Fibroblast of lung (primary cell): ENCODE results near the gene SGPP2. TPM values are rescaled to one million over a fixed set of nuclear protein-coding genes. Genes with fewer than 3 reads are reported as not detected.

Experiments used
- DNase-seq, 2 donors: peaks; one replicate each; pipeline versions ENCODE4 v3.0.0 to v3.0.0-alpha.2; 2010; ENCODE audit warnings: low read depth in 2 of 2
- H2AFZ ChIP-seq: 2 replicates; pipeline ENCODE4 v1.5.1; 2012; ENCODE audit warnings: low read length, control low read depth, inconsistent platforms
- H3K27ac ChIP-seq: 2 replicates; pipeline ENCODE4 v1.5.1; 2011; ENCODE audit warnings: low read length, control low read depth; ENCODE audit not compliant: insufficient read depth
- H3K27me3 ChIP-seq: 2 replicates; pipeline ENCODE4 v1.5.1; 2011; ENCODE audit warnings: mild to moderate bottlenecking, low read length; ENCODE audit not compliant: control insufficient read depth, insufficient read depth
- H3K36me3 ChIP-seq: 2 replicates; pipeline ENCODE4 v1.5.1; 2011; ENCODE audit warnings: low read length; ENCODE audit not compliant: control insufficient read depth, insufficient read depth
- H3K4me1 ChIP-seq: 2 replicates; pipeline ENCODE4 v1.5.1; 2011; ENCODE audit warnings: low read length; ENCODE audit not compliant: control insufficient read depth, insufficient read depth; ENCODE audit errors: extremely low read depth
- H3K4me2 ChIP-seq: 2 replicates; pipeline ENCODE4 v1.5.1; 2011; ENCODE audit warnings: low read length, control low read depth; ENCODE audit not compliant: insufficient read depth; ENCODE audit errors: extremely low read depth
- H3K4me3 ChIP-seq, 4 experiments: fragments of 200-600 bp in 1 of 4; sonication (generic) in 1 of 4; replicated peaks in 1 of 4; 2 replicates each; pipeline ENCODE4 v1.5.1; 2011 to 2016; ENCODE audit warnings: low read length in 4 of 4, low read depth in 3 of 4, mild to moderate bottlenecking in 3 of 4, control low read depth in 2 of 4, inconsistent platforms in 1 of 4, mixed read lengths in 1 of 4; ENCODE audit not compliant: insufficient read depth in 1 of 4; ENCODE audit errors: control extremely low read depth in 1 of 4
- H3K79me2 ChIP-seq: 2 replicates; pipeline ENCODE4 v1.5.1; 2012; ENCODE audit warnings: mild to moderate bottlenecking, low read length, inconsistent platforms; ENCODE audit not compliant: control insufficient read depth, insufficient read depth
- H3K9ac ChIP-seq: 2 replicates; pipeline ENCODE4 v1.5.1; 2011; ENCODE audit warnings: mild to moderate bottlenecking, low read length, control low read depth; ENCODE audit not compliant: insufficient read depth
- H3K9me3 ChIP-seq: 2 replicates; pipeline ENCODE4 v1.5.1; 2012; ENCODE audit warnings: low read depth, low read length; ENCODE audit not compliant: control insufficient read depth, insufficient read depth
- H4K20me1 ChIP-seq: 2 replicates; pipeline ENCODE4 v1.5.1; 2011; ENCODE audit warnings: low read length; ENCODE audit not compliant: control insufficient read depth, insufficient read depth; ENCODE audit errors: extremely low read depth
- CTCF ChIP-seq, 2 donors: IDR thresholded peaks in 1 of 2; conservative IDR thresholded peaks in 1 of 2; 1 replicate in 1 of 2; 2 replicates in 1 of 2; pipeline ENCODE4 v1.5.1; 2011 to 2012; ENCODE audit warnings: low read length in 2 of 2, control low read depth in 1 of 2, inconsistent platforms in 1 of 2, low read depth in 1 of 2, mild to moderate bottlenecking in 1 of 2
- EZH2 ChIP-seq: IDR thresholded peaks from 2 replicates; pipeline ENCODE4 v1.5.1; 2012; ENCODE audit warnings: low read length, control low read depth, mild to moderate bottlenecking; ENCODE audit errors: missing control alignments
- polyA plus RNA-seq, 2 donors: library from polyadenylated mRNA; depleted of rRNA in 1 of 2; stranded (reverse) in 1 of 2; unstranded in 1 of 2; fragments of >200 nt; gene quantifications; 2 replicates each; pipeline ENCODE4 v1.2.1, GENCODE V29; 2011 to 2012; ENCODE audit warnings: missing spikeins in 1 of 2
- total RNA-seq: library from RNA; depleted of rRNA; stranded (reverse); fragments of >200 nt; gene quantifications from 2 replicates; pipeline ENCODE4 v1.2.1, GENCODE V29; 2014

SGPP2 gene
- total and polyA plus RNA-seq, 2 donors (not counting 1 experiment from before 2014, with no cell fraction given): not detected

GRCh38 chr2:222413295-222413911 is 10.9 kb upstream of the SGPP2 start:
- Histone ChIP-seq H4K20me1 (no peaks in the 10 kb centered on the region), H3K9me3 (no peaks in the 10 kb centered on the region), H3K4me3 (no peak overlapping the region), H3K79me2 (no peaks in the 10 kb centered on the region), H3K4me2 (no peak overlapping the region), H3K27me3 (no peaks in the 10 kb centered on the region), H3K27ac (no peak overlapping the region), H2AFZ (no peak overlapping the region), H3K36me3 (no peaks in the 10 kb centered on the region), H3K9ac (no peak overlapping the region), H3K4me1 (no peaks in the 10 kb centered on the region)
- no peak for DNase-seq
- TF ChIP-seq EZH2: no peak
- no peak for TF ChIP-seq CTCF (conservative IDR thresholded peaks at IDR 0.05 in 1 of 2, IDR thresholded peaks at IDR 0.05 in 1 of 2; ENCODE audit: low read depth in 1 of 2, low read length in 2 of 2)

GRCh38 chr2:222418739-222419138 is 5.6 kb upstream of the SGPP2 start:
- no peak overlapping the region for H3K27ac ChIP-seq
- H3K4me3 ChIP-seq: no peak overlapping the region
- no peaks in the 10 kb centered on the region for H3K4me1 ChIP-seq
- no peak overlapping the region for H3K4me2 ChIP-seq
- no peaks in the 10 kb centered on the region for H4K20me1 ChIP-seq
- peaks cover under 1% of the 10 kb centered on the region for H3K27me3 ChIP-seq
- no peaks in the 10 kb centered on the region for H3K36me3 ChIP-seq
- no peak overlapping the region for H2AFZ ChIP-seq
- TF ChIP-seq EZH2 (no peak), CTCF (conservative IDR thresholded peaks at IDR 0.05 in 1 of 2, IDR thresholded peaks at IDR 0.05 in 1 of 2; ENCODE audit: low read depth in 1 of 2, low read length in 2 of 2) (no peak)
- no peak overlapping the region for H3K9ac ChIP-seq
- DNase-seq: no peak
- H3K9me3 ChIP-seq: no peaks in the 10 kb centered on the region
- H3K79me2 ChIP-seq: no peaks in the 10 kb centered on the region

GRCh38 chr2:222420508-222420907 is 3.8 kb upstream of the SGPP2 start:
- Histone ChIP-seq H3K9ac (no peak overlapping the region), H3K4me1 (no peaks in the 10 kb centered on the region), H2AFZ (no peak overlapping the region), H4K20me1 (no peaks in the 10 kb centered on the region), H3K27ac (no peak overlapping the region), H3K79me2 (no peaks in the 10 kb centered on the region), H3K4me3 (no peak overlapping the region), H3K9me3 (no peaks in the 10 kb centered on the region), H3K36me3 (no peaks in the 10 kb centered on the region), H3K4me2 (no peak overlapping the region), H3K27me3 (peaks cover 12% of the 10 kb centered on the region)
- no peak for DNase-seq
- TF ChIP-seq EZH2: no peak
- no peak for TF ChIP-seq CTCF (conservative IDR thresholded peaks at IDR 0.05 in 1 of 2, IDR thresholded peaks at IDR 0.05 in 1 of 2; ENCODE audit: low read depth in 1 of 2, low read length in 2 of 2)
